Measurements from ENCODE around the gene UQCR10.

Gene UQCR10

DNA sequence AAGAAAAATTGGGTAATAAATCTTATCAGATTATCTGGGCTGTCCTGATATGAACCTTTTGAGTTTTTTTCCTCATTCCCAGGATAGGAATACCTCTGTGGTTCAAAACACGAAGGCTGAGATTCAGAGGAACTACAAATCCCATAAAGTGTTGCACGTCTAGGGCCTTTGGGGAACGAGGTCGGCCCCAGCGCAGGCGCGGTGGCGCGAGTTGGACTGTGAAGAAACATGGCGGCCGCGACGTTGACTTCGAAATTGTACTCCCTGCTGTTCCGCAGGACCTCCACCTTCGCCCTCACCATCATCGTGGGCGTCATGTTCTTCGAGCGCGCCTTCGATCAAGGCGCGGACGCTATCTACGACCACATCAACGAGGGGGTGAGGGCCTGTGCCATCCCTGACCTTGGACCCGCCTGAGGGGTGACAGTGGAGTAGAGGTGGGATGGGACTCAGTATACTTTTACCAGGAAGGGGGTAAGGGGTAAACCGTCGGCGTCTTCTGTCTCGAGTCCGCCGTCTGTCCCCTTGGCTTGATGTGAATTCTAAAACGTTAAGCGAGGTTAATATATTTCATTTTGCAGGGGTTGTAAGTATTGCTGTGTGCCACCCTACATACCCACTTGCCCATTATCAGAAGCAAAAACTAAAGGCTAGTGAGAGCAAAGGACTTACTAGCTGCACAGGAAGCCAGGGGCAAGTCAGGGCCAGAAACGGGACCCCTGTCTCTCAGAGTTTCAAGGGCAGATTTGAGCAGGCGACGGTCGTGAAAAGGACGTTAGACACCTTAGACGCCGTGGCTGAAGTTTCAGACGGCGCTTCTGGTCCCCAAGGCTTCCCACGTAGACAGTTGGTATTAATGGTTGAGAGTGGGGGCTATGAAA, at the start of gene UQCR10:
Gene UQCR10, plus strand, starts transcription at position 199 of the 881 bp plus-strand sequence. Its CDS starts 30 bp downstream, at position 229.
- peak; percentile 75 to 91 for DNase-seq

DNA sequence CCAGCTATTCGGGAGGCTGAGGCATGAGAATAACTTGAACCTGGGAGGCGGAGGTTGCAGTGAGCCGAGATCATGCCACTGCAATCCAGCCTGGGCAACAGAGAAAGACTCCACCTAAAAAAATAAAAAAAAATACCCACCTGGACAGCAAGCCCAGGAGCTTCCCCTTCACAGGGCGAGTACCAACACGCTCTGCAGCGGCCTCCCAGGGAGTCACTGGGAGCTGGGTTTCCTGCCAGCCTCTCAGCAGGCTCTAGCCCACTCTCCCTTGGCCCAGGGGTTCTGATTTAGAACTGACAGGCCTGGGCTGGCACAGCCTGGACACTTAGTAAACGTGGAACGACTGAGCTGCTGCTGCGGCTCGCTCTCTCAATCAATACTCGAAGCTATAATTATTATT, 49.4 kb upstream of the UQCR10 start:
- no peak for DNase-seq

DNA sequence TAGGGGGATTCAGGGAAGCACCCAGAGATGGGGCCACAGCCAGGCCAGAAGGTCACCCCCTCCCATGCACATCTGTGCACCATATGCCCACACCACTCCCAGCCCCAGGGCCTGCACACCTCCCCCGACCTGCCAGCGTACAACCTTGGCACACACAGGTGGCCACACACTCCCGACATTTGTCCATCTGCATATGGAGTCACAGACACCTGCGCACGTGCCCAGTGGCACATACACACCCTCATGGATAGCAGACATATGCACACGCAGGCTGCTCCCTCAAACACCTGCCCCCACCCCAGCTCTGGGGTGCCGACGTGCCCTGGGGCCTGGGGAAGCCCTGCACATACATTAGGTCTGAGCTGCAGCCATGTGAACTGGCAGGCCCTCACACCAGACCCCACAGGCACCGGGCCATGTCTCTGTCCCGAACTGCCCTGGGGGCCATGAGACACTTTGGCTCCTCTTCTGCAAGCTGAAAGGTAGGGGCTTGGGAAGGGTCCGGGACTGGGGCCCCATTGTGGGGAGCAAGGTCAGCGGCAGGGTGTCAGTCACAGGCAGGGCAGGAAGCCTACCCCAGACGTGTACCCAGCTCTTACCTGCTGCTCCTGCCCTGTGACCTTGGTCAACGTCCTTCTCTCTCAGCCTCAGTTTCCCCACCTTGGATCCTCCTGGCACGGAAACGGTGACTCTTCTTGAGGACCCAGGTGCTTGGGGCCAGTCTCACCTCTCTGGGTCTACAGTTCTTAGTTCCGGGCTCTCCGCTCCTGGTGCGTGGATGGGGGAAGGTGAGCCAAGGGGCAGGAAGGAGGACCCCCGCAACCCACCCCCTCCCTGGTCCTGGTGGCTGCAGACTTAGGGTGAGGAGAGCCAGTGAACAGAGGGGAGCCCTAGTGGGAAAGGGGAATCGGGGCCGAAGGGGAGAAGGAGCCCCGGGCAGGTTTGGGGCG, 47.9 kb upstream of the UQCR10 start:
- DNase-seq = no peak

DNA sequence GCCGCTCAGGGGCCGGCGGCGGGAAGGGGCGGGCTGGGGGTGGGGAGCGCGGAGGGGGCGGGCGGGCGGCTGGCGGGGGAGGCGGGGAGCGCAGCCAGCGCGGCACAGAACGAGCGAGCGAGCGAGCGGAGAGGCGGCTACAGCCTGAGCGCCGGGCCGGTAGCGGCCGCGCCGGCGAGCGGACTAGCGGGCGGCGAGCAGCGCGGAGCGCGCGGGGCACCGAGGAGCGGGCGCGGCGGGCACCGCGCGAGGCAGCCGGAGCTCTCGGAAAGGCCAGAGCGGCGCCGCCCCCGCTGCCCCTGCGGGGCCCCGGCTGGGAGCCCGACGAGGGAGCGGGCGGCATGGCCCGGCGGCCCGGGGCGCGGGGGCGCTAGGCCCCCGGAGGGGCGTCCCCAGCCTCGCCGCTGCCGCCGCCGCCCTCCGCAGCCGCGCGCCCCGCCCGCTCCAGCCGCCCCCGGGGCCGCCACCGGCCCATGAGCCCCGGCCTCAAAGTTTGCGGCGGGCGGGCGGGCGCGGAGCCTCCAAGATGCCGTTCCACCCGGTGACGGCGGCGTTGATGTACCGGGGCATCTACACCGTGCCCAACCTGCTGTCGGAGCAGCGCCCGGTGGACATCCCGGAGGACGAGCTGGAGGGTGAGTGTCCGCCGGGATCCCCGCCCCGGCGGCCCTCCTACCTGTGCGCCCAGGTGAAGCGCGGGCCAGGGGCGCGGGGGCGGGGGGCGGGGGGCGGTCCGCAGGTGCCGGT, 47.1 kb upstream of the UQCR10 start, which contains the start of gene CABP7:
Gene CABP7, plus strand, starts transcription at position 105 of the 747 bp plus-strand sequence. Its CDS starts 422 bp downstream, at position 527.
- no peak for DNase-seq

DNA sequence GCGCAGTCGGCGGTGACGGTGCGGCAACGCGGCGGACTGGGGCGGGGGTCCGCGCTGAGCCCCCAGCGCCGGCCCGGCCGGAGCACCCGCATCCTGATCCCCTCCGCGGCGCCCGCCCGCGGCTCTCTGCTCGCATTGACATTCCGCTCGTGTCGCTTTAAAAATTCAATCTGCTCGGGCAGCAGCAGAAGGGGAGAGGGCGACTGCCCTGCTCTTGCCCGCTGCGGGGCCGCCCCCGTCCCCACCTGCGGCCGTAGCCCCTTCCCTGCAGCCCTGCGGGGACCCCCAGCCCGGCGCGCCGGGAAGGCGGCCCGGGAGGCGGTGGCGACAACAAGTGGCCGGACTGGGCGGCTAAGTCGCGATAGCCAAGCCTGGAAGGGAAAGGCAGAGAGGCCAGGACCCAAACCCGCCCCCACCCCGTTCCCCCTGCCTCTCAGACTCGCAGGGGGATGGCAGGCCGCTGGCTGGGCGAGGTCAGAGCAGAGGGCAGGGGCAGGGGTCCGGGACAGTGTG, 46.3 kb upstream of the UQCR10 start:
- no peak for DNase-seq

DNA sequence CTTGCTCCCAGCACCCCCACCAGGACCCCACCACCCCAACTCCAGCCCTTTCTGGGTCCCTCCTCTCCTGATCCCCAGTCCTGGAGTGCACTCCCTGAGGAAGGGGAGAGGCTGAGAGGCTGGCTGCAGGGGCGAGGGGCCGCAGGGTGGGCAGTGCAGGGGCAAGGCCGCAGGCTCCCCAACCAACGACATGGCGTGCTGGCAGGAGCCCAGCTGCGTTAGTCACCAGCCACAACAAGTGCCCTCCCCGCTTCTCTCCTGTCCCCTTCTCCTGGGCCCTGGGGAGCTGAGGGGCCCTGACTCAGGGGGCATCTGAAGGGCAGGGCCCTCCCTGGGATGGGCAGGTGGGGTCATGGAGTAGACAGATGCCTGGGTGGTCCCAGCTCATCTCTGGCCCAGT, 45.0 kb upstream of the UQCR10 start:
- DNase-seq = no peak

DNA sequence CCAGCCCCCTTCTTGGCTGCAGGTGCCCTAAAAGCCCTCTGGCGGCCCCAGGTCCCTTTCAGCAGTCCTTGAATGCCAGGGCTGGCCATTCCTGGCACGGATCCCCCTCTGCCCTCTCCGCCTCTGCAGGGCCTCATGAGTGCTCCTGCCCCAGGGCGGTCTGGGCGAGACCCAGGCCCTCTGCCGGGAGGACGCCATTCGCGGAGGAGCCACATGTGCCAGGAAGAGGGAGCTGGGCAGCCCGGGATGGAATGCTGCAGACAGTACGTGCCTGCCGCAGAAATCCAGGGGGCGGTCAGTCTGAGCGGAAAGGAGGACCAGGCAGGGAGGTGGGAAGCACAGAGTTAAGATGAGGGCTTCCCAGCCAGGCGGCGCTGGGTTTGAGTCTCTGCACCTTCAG, 44.6 kb upstream of the UQCR10 start:
- DNase-seq = no peak

DNA sequence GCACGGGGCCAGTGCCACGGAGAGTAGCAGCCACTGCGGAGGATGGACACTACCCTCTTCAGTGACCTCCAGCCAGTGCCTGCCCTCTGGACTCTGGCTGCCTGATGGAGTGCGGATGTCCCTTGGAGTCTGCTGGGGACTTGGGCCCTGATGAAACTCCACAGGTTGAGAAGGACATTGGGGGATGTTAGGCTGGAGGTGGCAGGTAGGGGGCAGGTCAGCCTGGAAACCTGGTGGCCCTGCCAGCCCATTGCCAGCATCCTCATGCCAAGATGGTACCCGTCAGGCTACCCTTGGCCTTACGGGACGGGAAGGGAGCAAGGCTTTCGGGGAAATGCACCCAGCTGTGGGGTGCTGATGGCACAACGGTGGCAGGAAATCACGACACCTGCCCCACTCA, 43.4 kb upstream of the UQCR10 start:
- DNase-seq = no peak

DNA sequence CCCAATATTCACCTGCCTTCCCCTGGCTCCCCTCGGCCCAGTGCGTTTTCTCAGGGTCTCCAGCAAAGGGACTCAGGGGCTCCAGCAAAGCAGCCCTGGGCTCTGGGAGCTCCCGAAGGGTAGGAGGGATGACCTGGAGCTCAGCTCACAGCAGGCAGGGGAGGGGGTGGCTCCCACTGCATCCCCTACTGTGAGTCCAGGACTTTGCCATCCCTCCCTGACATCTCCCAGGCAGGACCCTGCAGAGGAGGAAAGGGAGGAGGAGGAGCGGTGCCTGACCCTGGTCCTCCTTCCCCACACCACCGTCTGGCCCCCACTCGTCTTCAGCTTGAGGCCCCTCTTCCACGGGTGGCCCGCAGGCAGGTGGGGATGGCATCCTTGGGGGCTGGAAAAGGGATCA, 42.3 kb upstream of the UQCR10 start:
- DNase-seq = no peak

DNA sequence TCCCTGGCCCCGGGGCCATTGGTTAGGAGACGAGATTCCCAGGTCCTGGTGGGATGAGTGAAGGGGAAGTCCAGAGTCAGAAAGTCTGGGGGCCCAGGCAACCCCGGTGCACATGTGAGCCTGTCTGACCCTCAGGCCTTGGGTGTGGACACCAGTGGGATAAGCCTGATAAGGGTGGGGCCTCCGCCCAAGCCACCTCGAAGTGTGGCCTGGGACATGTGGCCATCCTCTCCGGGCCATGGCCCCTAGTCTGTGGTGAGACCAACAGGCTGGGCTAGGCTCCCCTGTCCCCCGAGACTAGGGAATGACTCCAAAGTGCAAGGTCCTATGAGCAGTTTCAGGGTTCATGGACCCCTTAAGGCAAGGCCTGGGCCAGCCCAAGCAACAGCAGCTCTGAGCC, 41.1 kb upstream of the UQCR10 start:
- no peak for DNase-seq

DNA sequence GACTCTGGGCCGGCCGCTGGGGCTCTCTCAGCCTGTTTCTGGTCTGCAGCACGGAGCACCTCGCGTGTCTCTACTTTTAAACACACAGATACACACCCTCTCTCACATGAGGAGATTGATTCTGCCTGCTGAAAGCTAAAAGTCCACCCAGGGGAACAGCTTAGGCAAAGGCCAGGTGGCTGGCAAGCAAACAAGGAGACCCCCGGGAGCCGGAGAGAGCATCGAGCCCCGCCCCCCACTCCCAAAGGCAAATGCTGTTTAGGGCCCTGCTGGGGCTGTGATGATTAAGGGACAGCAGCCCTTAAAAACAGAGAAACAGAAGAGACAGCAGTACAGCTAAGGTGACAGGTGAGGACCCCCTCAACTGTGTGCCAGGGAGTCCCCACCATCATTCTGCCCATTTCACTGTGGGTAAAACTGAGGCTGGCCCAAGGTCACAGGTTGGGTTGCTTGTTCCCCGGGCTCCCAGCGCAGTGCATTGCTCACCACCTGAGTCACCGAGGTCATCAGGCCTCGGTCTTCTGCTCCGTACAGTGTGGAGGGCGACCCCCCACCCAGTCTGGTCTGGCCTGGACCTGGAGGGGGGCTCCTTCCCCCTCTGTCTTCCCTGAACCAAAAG, 40.5 kb upstream of the UQCR10 start:
- no peak for DNase-seq

DNA sequence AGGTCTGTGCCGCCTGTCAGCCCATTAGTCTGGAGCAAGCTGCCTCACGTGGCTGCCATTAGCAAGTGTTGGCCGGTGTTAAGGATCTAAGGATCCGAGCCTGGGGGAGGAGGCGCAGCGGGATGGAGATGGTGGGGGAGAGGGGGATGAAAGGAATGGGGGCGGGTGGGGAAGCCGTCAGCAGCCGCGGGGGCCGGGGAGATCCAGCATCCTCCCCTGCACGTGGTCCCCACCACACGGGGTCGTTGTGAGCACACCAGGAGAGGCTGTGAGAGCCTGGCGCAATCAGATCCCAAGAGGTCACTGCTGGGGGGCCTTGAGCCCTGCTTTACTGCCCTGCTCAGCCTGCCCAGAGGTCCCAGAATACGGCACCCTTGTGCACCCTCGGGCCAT, 40.0 kb upstream of the UQCR10 start:
- no peak for DNase-seq

DNA sequence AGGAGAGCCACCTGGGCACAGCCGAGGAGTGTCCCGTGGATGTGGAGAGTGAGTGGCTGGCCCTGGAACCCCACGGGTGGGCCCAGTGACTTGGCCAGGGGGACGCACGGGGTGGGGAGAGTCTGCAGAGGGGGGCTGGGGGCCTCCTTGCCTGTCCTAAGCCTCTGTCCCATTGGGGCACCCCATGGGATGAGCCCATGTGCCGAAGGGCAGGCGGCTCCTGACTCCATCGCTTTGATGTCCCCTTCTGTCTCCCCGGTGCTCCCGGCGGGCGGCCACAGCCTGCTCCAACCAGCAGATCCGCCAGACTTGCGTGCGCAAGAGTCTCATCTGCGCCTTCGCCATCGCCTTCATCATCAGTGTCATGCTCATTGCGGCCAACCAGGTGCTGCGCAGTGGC, 38.0 kb upstream of the UQCR10 start:
- no peak for DNase-seq

DNA sequence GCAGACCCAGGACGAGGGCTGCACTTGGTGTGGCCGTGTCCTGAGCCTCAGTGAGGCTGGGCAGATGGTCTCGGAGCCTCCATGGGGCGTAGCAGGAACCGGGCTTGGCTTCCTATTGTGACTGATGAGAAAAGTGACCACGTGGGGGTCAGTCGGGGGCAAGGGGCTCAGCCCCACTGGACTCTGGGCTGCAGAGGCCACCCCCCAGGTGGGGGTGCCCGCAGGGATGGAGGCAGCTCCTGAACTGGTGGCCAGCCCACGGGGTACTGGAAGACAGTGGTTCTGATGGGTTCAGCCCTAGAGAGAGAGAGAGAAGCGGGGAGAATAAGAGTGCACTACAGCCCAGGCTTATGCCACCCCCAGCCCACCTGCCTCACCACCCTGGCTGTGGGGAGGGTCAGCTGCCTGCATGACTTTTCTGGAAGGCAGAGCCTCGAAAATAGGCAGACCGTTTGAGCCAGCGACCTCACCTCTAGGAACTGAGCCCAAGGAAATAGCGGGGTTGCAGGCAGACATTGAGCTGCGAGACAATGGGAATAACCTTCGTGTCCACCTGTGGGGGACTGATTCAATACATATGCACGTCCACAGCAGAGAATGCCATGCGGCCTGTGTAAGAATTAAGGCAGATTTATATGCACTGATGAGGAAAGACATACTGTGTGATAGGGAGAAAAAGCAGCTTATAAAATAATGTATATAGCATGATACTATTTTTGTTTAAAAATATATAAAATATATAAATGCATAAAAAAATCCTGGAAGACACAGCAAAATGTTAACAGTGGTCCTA, 35.9 kb upstream of the UQCR10 start:
- no peak for DNase-seq

DNA sequence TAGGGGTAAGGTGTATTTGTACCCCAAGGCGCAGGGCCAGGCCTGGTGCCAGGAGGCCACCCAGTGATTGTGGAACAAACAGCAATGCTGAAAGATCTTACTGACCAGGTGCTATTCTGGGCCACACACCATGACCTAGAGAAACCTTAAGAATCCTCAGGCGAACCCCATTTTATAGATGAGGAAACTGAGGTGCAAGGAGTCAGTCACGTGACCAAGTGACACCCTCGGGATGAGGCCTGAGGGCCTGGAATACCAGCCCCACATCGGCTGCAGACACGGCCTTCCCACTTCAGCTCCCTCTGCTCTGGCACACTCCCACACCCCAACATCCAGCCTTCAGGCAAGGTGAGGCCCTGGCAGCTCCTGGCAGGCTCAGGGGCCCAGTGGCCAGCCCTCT, 34.3 kb upstream of the UQCR10 start:
- no peak for DNase-seq

DNA sequence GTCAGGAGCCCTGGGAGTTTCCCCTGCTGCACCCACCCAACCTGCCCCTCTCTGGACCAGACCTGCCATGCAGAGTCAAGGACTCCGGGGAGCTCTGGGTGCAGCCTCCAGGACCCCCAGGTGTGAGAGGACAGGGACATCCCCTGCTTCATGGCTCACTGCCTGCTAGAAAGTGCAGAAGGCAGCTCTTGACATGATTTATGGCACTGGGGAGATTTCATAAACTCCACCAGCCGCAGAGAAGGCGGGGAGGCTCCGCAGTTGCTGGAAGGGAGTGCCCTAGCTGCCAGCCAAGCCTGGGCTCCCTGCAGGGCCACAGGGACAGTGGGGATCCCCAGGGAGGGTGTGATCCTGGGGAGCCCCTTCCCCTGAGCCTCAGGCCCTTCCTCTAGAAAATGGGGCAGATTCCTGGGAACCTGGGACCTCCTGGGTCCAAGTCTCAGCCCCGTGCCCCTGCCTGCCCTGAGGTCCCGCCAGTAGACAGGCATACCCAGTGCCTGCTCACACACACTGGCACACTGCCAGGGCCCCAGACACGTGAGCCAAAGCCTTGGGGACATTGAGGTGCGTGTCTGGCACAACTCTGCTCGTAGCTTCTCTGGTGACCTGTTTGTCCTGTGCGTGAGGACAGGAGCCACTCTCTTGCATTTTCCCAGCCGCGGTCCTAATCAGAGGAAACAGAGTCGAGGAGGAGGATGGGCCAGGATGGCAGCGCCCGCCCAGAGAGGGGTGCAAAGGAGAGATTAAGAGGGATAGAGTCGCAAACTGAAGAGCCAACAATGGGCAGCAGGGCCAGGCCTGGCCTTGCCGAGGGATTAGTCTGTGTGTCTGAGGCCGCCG, 33.6 kb upstream of the UQCR10 start:
- no peak for DNase-seq

DNA sequence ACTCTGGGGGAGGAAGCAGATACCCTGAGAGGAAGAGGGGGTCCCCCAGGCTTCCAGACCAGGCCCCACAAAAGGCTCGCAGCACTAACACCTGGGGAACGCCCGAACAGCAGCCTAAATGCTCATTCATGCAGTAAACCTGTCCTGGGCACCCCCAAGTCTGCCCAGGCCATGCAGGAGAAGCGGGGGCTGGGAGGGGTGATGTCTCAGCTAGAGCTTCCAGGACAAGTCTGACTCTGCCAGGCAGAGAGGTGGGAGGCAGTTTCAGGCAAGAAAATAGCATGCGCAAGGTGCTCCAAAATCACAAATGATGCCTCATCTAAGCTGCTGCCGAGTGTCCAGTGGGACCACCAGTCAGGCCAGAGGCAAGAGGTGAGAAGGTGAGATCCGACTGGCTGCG, 32.8 kb upstream of the UQCR10 start:
- DNase-seq = no peak

DNA sequence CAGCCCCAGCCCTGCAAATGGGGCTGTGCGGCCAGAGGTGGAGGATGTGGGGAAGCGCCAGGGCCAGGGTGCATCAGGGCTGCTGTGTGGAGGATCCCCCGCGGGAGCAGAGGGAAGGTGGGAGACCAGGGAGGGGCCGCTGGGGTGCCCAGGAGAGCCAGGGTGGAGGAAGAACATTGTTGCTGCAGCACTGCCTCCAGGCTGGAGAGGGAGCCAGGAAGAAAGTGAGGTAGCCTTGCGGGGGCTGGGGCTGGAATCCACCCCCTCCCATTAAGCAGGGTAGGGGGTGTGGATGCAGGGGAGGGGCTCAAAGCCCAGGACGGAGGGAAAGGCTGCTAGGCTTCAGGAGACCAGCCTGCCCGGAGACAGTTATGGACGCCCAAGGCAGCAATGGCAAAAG, 32.3 kb upstream of the UQCR10 start:
- DNase-seq = no peak

DNA sequence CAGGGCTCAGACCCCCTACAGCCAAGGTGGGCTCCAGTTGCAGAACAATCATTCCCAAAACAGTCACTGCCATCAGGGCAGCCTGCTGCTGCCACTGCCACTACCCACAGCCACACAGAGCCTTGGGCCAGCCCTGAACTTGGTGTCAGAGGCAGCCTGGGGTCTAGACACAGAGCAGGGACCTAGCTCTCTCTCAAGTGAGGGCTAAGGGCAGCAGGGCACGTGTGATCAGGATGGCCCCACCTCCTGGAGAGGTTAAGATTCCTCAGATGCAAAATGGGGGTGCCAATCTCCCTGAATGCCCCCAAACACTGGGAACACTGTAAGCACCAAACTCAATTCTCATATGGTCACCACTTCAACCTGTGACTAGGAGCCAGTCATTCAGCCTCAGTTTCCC, 31.8 kb upstream of the UQCR10 start:
- DNase-seq = no peak
